NCI-H1436 (cell line): ENCODE data around the gene SCFD2.
"Not testable (repeated sequence)": the region's sequence is repeated elsewhere in the genome, so short reads cannot be mapped to it uniquely, and the experiment has no call there.

Experiments
- DNase-seq: peaks from one replicate; lab custom pipeline; 2025; lab: John Stamatoyannopoulos, UW

SCFD2 gene

GRCh38 chr4:53012738-53013137, 353.1 kb downstream of the SCFD2 start:
- no peak for DNase-seq

- DNase-seq: no peak
Measured at GRCh38 chr4:53011259-53011905, 354.5 kb downstream of the SCFD2 start.

DNA sequence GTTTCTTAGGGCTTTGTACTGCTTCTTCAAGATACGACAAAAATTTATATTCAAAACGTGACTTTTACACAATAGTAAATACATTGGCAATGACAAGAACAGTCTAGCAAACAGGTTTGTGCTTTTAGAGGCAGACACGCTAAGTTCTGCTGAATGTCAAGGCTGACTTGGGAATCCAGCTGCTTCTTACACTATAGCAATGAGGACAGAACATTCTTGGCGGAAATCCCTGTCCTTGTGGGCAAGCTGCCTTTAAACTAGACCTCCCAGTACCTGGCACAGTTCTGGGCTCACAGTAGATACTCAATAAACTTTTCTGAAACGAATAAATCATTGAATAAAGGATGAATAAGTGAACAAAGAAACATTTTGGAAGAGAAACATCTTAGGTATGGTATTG, 355.5 kb downstream of the SCFD2 start:
- DNase-seq: no peak

DNA sequence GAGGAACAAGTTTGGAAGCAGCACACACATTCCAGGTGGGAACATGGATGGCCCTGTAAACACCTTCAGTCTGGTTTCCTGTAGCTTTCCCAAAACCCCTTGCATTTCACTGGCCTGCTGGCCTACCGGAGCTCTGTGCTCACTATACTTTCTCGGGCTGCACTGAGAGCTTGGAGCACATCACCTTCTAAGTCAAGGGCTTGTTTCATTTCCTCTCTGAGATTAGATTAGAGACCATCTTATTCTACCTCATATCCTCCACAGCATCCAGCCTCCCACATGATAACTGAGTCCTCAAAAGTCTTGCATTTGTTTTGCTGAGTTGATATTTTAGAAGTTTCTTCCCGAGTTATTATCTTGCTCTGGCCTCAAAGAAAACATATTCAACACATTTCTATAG, 356.0 kb downstream of the SCFD2 start:
- DNase-seq: no peak

DNA sequence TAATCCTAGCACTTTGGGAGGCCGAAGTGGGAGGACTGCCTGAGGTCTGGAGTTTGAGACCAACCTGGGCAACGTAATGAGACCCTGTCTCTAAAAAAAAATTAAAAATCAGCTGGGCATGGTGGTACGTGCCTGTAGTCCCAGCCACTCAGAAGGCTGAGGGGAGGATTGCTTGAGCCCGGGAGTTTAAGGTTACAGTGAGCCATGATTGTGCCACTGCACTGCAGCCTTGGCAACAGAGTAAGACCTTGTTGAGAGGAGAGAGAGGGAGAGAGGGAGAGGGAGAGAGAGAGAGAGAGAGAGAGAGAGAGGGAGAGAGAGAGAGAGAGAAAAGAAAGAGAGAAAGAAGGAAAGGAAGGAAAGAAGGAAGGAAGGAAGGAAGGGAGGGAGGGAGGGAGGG, 358.8 kb downstream of the SCFD2 start:
- DNase-seq: no peak

GRCh38 chr4:53005808-53006207, 360.1 kb downstream of the SCFD2 start:
- DNase-seq: no peak

GRCh38 chr4:53005149-53005546, 360.7 kb downstream of the SCFD2 start:
- DNase-seq: no peak

- DNase-seq: no peak
Measured at GRCh38 chr4:53004497-53005148, 361.2 kb downstream of the SCFD2 start.

DNA sequence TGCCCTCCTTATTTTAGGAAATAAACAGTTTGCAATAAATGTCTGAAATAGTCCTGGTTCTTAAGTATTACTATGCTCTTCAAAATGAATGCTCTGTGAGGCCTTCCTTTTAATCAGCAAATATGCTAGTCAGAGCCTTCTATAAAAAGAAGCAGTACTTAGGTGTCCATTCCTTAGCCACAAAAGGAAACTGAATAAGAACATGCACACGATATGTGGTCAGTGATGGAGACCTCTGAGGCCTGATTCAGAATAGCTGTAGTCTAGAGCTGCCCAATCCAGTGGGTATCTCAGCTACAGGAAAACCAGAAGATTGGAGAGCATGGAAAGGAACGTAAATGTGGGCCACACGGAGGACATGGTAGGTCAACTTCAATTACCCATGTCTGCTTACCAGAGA, 361.9 kb downstream of the SCFD2 start:
- no peak for DNase-seq

- no peak for DNase-seq
Measured at GRCh38 chr4:53000560-53000959, 365.3 kb downstream of the SCFD2 start.

DNA sequence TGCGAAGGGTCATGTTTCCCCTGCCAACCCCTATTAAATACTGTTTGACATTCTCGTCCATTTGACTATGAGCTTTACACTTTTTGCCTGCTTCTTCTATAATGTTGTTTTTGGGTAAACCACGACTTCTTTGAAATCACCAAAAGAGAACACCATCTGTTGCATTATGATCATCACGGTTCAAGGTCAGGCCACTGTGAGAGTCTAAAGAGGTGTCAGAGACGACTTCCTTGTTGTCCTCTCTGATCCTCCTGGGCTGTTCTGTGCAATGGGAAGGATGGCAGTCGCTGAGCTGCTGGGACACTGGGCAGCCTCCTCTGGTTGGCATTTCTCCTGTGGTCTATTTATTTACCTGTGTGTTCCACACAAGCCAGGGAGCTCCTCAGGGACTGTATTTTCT, 366.2 kb downstream of the SCFD2 start:
- DNase-seq: no peak

- no peak for DNase-seq
Measured at GRCh38 chr4:52998413-52998812, 367.4 kb downstream of the SCFD2 start.

DNA sequence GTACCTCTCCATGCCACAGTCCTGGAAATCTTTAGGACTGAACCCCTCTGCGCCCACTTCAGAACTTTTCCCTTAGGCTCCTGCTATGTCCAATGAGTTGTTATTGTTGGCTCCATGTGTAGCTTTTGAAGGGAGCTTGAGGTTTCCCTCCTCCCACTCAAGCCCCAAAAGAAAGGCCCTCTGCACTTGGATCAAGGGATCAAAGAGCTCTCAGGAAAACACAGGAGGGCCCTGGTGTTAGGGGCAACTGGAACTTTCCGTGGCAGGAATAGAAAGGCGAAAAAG, 368.8 kb downstream of the SCFD2 start:
- DNase-seq: no peak

- DNase-seq: no peak
Measured at GRCh38 chr4:52996261-52997131, 369.4 kb downstream of the SCFD2 start.

DNA sequence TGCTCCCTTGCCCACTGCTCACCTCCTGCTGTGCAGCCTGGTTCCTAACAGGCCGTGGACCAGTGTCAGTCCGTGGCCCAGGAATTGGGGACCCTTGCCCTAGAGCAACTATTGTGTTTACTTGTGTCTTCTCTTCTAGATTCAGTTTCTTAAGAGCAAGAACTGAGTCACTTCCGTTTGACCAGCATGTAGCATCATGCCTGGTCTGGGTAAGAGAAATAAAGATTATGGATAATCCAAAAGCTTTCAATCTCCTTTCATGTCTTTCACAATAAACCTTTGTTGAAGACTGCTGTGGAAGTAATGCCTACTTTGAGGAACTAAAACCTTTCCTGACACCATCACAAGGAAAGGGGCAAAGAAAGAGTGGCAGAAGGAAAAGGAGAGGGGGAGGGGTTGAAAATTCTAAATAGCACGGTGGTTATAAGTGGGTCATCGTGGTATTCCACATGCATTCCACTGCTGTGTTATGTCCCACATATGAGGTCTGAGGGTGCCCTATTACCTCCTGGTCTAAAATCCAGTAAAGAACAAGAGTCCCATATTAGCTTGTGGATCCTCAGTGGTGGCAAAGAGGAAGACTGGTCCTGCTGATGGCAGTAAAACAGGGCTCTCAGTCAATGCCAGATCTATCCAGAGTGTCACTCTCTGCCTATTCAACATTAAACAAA, 370.4 kb downstream of the SCFD2 start:
- DNase-seq: no peak

DNA sequence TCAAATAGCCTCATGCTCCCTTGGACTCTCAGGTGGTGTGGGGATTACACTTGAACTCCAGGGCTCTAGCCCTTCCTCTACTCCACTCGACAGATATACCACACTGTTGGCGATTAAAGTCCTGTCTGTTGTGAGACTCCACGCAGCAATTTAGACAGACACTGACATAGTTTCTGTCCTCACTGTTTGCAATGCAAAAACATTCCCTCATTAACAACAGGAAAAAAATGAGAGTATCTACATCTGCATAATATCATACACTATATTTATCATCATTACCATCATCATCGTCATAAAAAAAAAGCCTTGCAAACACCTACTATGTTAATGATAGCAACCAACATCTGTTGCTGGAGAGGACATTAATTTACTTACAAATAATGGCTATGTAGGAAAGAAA, 371.3 kb downstream of the SCFD2 start:
- DNase-seq: no peak

DNA sequence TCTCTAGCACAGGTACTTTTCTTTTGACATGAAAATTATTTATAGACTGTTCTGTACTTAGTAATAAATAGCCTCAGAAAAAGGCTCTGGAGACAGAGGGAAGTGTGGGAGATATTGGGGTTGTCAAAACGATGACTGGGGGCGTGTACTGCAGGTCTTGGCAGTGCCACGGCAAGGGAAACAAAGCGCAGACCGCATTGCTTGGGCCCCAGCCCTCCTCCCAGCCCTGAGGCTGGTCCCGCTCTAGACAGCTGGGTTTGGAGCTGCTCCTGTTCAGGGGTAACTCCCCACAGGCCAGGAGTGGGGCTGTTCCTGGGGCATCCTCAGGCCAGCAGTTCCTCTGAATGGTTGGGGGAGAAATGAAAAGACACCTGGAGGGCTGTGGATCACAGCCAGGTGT, 372.1 kb downstream of the SCFD2 start:
- DNase-seq: no peak

DNA sequence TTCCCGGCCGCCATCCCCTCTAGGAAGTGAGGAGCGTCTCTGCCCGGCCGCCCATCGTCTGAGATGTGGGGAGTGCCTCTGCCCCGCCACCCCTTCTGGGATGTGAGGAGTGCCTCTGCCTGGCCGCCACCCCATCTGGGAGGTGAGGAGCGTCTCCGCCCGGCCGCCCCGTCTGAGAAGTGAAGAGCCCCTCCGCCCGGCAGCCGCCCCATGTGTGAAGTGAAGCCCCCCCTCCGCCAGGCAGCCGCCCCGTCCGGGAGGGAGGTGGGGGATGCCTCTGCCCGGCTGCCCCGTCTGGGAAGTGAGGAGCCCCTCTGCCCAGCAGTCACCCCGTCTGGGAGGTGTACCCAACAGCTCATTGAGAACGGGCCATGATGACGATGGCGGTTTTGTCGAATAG, 373.3 kb downstream of the SCFD2 start:
- DNase-seq: not testable (repeated sequence)

GRCh38 chr4:52991472-52991871, 374.4 kb downstream of the SCFD2 start:
- DNase-seq: no peak

DNA sequence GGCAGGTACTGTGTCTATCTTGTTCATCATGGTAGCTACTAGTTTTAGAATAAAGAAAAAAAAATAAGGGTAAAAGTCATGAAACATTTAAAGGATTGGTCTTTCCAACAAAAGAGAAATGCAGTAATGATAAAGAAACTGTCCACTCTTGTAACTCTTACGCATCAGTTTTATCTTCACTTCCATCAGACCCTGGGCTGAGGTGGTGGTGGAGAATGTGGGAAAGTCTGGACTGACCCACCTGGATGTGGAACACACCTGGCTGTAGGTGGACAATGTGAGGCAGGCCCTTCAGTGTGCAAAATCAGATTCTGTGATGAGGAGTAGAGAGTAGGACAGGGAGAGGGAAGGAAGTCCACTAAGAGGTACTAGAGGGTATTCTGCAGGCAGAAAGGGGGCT, 375.2 kb downstream of the SCFD2 start:
- DNase-seq: no peak

- no peak for DNase-seq
Measured at GRCh38 chr4:52989865-52990264, 376.0 kb downstream of the SCFD2 start.

GRCh38 chr4:52987392-52988056, 378.3 kb downstream of the SCFD2 start:
- no peak for DNase-seq
